ENCODE results near the gene MPDU1. TPM values are rescaled to one million over a fixed set of nuclear protein-coding genes. Genes with fewer than 3 reads are reported as not detected.

Gene MPDU1
- total and polyA plus RNA-seq, 10 of the 15 experiments (the other 5 are each of a cell fraction or from before 2014, with no cell fraction given): 3.6 to 138 (median 78.9) TPM

DNA sequence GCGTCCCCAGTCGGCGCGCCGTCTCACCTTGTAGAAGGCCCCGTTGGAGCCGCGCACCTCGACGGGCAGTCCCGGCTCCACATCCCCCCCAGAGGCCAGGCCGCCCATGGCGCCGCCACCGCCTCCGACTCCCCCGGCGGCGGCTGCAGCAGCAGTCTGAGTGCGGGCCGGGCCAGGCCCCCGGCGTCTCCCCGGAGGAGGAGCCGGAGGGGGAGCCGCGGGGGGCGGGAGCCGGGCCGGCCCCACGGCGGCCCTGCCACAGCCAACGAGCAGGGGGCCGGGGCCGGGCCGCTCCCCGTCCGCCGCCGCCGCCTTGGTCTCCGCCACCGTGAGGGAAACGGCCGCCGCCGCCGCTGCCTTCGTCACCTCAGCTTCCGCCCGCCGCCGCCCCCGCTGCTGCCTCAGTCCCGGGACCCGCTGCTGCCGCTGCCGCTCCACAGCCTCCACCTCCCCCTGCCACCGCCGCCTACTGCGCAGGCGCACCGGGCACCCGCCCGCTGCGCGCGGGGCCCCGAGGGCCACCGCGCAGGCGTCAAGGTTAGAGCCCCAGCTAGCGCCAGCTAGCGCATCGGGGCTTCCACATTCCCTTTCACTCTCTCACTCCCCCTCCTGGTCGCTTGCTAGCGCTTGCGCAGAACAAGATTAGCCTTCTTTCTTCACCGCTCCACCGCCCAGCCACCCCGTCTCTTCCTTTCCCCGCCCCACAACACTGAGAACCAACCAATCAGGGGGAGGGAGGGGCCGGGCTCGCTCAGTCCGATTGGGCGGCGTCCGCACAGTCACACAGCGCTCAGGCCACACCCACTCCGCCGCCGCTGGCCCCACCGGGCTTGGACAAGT lies 31.0 kb downstream of the MPDU1 start, which contains the start of gene FXR2 (continued):
- peak; percentile 85 for TF ChIP-seq BACH1 (IDR thresholded peaks at IDR 0.05; ENCODE audit: borderline replicate concordance)
- TF ChIP-seq RUNX3 (IDR thresholded peaks at IDR 0.05; ENCODE audit: low read length): no peak
- TF ChIP-seq, protein P1, sequence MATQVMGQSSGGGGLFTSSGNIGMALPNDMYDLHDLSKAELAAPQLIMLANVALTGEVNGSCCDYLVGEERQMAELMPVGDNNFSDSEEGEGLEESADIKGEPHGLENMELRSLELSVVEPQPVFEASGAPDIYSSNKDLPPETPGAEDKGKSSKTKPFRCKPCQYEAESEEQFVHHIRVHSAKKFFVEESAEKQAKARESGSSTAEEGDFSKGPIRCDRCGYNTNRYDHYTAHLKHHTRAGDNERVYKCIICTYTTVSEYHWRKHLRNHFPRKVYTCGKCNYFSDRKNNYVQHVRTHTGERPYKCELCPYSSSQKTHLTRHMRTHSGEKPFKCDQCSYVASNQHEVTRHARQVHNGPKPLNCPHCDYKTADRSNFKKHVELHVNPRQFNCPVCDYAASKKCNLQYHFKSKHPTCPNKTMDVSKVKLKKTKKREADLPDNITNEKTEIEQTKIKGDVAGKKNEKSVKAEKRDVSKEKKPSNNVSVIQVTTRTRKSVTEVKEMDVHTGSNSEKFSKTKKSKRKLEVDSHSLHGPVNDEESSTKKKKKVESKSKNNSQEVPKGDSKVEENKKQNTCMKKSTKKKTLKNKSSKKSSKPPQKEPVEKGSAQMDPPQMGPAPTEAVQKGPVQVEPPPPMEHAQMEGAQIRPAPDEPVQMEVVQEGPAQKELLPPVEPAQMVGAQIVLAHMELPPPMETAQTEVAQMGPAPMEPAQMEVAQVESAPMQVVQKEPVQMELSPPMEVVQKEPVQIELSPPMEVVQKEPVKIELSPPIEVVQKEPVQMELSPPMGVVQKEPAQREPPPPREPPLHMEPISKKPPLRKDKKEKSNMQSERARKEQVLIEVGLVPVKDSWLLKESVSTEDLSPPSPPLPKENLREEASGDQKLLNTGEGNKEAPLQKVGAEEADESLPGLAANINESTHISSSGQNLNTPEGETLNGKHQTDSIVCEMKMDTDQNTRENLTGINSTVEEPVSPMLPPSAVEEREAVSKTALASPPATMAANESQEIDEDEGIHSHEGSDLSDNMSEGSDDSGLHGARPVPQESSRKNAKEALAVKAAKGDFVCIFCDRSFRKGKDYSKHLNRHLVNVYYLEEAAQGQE (IDR thresholded peaks at IDR 0.05; ENCODE audit: low read depth, low read length): no peak
- TF ChIP-seq SP1 (IDR thresholded peaks at IDR 0.05; ENCODE audit: low read depth, low read length): peak; percentile 88
- peak; percentile 63 for TF ChIP-seq YY1 (IDR thresholded peaks at IDR 0.05; ENCODE audit: low read depth, low read length)
- TF ChIP-seq, protein P2, sequence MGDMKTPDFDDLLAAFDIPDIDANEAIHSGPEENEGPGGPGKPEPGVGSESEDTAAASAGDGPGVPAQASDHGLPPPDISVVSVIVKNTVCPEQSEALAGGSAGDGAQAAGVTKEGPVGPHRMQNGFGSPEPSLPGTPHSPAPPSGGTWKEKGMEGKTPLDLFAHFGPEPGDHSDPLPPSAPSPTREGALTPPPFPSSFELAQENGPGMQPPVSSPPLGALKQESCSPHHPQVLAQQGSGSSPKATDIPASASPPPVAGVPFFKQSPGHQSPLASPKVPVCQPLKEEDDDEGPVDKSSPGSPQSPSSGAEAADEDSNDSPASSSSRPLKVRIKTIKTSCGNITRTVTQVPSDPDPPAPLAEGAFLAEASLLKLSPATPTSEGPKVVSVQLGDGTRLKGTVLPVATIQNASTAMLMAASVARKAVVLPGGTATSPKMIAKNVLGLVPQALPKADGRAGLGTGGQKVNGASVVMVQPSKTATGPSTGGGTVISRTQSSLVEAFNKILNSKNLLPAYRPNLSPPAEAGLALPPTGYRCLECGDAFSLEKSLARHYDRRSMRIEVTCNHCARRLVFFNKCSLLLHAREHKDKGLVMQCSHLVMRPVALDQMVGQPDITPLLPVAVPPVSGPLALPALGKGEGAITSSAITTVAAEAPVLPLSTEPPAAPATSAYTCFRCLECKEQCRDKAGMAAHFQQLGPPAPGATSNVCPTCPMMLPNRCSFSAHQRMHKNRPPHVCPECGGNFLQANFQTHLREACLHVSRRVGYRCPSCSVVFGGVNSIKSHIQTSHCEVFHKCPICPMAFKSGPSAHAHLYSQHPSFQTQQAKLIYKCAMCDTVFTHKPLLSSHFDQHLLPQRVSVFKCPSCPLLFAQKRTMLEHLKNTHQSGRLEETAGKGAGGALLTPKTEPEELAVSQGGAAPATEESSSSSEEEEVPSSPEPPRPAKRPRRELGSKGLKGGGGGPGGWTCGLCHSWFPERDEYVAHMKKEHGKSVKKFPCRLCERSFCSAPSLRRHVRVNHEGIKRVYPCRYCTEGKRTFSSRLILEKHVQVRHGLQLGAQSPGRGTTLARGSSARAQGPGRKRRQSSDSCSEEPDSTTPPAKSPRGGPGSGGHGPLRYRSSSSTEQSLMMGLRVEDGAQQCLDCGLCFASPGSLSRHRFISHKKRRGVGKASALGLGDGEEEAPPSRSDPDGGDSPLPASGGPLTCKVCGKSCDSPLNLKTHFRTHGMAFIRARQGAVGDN (IDR thresholded peaks at IDR 0.05): peak; percentile 74
- TF ChIP-seq NR2F1 (conservative IDR thresholded peaks at IDR 0.05): peak; percentile 71
- peak; percentile 90 for TF ChIP-seq DPF2 (IDR thresholded peaks at IDR 0.05)
- TF ChIP-seq IKZF1 (conservative IDR thresholded peaks at IDR 0.05): peak; percentile 98
- peak; percentile 31 for TF ChIP-seq FOS (IDR thresholded peaks at IDR 0.05; ENCODE audit: borderline replicate concordance, extremely low read depth, insufficient read length)
- TF ChIP-seq ASH2L (IDR thresholded peaks at IDR 0.05; ENCODE audit: borderline replicate concordance, low read depth): peak; percentile 33; the same call in 1 of the 2 replicates
- TF ChIP-seq NFYB (IDR thresholded peaks at IDR 0.05; ENCODE audit: insufficient read depth, low read depth, low read length): peak; percentile 78; the same call in 1 of the 2 replicates
- peak; percentile 72 for TF ChIP-seq CREB1 (IDR thresholded peaks at IDR 0.05; ENCODE audit: low read depth)
- TF ChIP-seq, protein P3, sequence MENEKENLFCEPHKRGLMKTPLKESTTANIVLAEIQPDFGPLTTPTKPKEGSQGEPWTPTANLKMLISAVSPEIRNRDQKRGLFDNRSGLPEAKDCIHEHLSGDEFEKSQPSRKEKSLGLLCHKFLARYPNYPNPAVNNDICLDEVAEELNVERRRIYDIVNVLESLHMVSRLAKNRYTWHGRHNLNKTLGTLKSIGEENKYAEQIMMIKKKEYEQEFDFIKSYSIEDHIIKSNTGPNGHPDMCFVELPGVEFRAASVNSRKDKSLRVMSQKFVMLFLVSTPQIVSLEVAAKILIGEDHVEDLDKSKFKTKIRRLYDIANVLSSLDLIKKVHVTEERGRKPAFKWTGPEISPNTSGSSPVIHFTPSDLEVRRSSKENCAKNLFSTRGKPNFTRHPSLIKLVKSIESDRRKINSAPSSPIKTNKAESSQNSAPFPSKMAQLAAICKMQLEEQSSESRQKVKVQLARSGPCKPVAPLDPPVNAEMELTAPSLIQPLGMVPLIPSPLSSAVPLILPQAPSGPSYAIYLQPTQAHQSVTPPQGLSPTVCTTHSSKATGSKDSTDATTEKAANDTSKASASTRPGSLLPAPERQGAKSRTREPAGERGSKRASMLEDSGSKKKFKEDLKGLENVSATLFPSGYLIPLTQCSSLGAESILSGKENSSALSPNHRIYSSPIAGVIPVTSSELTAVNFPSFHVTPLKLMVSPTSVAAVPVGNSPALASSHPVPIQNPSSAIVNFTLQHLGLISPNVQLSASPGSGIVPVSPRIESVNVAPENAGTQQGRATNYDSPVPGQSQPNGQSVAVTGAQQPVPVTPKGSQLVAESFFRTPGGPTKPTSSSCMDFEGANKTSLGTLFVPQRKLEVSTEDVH (IDR thresholded peaks at IDR 0.05; ENCODE audit: low read depth, partially characterized antibody): no peak
- TF ChIP-seq NBN (IDR thresholded peaks at IDR 0.05): no peak
- TF ChIP-seq PAX5 (IDR thresholded peaks at IDR 0.05; ENCODE audit: borderline replicate concordance, low read depth, low read length): 0 out of 2 replicates have a peak, but pooled peaks have one; percentile 6
- no peak for TF ChIP-seq NR2C2 (IDR thresholded peaks at IDR 0.05; ENCODE audit: borderline replicate concordance, control insufficient read depth, insufficient read length, low read depth)
- 0 out of 2 replicates have a peak, but pooled peaks have one; percentile 38 for TF ChIP-seq ZSCAN29 (IDR thresholded peaks at IDR 0.05)

Measured in GM12878 (cell line).